Measurements from ENCODE around the gene RBM12. TPM values are rescaled to one million over a fixed set of nuclear protein-coding genes. Genes with fewer than 3 reads are reported as not detected.

RBM12 gene
- total RNA-seq, 1 donor from 2014 or later, result 49.6 TPM

DNA sequence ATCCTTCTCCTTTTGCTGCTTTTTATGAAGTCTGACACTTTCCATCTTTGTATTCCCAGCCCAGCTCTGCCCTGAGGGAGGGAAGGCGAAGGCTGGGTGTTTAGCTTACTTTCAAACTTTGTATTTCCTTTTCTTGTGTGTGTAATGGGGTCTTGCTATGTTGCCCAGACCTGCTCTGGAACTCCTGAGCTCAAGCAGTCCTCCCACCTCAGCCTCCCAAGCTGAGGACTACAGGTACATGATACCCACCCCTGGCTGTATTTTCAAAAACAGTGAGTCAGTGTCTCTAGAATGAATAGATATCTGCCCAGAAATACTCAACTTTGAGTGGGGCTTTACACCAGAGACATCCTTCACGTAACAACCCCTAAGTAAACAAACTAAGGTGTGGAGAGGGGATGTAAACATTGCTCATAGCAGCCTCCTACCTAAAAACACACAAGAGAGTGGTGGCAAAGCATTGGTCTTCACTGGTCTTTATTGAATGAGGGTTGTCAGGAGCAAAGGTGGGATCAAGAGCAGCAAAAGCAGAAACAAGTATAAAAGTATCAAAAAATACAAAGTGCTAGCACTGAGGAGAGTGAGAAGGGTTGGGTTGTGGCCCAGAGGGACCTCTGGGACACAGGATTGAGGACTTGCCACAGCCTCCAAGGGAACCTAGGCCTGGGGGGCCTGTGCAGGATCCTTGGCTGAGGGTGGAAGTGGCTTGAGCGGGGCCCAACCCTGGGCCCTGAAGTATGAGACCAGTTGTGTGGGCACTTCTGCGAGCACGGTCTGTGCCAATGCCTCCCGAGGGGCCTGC is 38.9 kb downstream of the RBM12 start:
- no peak for DNase-seq (ENCODE audit: low spot score)

- no peak for DNase-seq (ENCODE audit: low spot score)
These were observed 43.1 kb downstream of the RBM12 start for GRCh38 chr20:35621560-35621946.

DNA sequence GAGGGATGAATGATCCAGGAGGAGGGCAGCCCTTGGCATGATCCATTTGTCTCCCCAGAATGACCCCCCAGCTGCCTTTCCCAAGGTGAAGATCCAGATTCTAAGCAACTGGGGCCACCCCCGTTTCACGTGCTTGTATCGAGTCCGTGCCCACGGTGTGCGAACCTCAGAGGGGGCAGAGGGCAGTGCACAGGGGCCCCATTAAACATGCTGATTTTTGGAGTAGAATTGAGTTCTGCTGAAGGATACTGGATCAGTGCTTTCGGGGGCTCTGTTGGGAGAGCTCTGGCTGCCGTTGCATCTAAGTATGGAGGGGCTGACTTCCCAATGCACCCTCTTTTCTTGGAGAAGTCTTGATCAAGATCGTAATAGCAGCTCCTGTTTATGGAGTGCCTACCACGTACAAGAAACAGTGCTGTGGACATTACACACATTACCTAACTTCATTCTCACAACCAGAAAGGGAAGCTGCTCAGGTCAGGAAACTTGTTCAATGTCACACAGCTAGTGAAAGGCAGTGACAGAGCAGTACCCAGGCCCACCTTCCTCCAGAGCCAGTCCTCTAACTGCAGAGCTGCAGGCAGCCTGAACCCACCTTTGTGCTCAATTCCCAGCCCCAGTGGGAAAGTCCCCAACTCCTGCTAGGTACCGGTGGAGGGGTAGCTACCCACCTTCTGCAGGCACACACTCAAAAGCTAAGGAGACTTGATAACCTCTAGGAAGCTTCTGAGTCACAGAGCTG is 43.7 kb downstream of the RBM12 start:
- no peak for DNase-seq (ENCODE audit: low spot score)

DNA sequence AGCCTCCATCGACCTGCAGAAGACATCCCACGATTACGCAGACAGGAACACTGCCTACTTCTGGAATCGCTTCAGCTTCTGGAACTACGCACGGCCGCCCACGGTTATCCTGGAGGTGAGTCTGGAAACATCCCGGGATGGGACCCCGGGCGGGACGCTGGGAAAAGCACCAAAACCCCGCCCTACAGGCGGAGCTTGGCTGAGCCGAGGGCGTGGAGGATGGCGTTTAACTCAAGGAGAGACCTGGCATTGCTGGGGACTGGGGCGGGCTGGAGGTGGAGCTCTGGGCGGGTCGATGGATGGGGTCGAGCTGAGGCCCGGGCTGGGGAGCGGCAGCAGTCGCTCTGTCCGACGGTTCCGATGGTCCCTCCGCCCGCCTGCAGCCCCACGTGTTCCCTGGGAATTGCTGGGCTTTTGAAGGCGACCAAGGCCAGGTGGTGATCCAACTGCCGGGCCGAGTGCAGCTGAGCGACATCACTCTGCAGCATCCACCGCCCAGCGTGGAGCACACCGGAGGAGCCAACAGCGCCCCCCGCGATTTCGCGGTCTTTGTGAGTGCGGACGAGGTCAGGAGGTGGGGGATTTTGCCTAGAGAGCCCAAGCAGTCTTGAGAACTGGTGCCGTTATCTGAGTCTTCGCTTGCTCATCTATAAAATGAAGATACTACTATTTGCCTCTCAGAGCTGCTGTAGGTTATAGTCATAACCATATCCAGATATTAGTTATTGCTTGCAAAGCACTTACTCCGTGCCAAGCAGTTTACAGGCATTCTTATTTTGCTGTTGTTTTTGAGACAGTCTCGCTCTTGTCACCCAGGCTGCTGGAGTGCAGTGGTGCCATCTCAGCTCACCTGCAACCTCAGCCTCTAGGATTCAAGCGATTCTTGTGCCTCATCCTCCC is 45.3 kb downstream of the RBM12 start:
- peak; percentile 87 for DNase-seq (ENCODE audit: low spot score)

DNA sequence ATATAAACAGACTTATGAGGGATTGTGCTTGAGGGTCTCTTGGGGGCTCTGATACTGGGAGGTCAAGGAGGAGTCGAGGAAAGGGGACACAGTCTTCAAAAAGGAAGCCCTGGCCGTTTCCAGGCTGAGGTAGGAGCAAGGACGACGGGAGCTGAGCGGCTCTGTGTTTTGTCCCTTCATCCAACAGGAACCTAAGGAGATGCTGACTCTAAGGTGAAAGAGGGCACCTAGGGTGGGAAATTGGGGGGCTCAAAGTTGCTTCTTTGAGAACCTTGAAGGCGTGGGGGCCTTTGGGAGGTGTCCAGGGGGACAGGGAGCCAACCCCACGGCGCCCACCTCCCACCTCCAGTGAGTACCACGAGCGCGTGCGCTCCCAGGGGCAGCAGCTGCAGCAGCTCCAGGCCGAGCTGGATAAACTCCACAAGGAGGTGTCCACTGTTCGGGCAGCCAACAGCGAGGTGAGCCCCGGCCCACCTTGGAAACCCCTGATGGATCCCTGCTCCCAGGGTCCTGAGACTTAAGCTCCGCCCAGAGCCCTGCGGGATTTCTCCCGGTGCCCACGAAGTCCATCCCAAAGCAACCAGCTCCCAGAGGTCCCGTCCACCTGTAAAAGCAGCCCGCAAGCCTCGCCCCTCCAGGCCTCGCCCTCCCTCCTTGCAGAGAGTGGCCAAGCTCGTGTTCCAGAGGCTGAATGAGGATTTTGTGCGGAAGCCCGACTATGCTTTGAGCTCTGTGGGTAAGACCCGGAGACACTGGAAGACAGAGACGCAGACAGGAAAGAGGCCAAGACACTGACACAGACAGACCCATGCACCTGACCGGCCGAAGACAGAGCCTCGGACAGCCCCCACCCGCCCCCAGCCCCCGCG is 46.2 kb downstream of the RBM12 start:
- DNase-seq (ENCODE audit: low spot score), result peak; percentile 39

GRCh38 chr20:35617397-35618262 is 47.1 kb downstream of the RBM12 start:
- peak; percentile 79 for DNase-seq (ENCODE audit: low spot score)

DNA sequence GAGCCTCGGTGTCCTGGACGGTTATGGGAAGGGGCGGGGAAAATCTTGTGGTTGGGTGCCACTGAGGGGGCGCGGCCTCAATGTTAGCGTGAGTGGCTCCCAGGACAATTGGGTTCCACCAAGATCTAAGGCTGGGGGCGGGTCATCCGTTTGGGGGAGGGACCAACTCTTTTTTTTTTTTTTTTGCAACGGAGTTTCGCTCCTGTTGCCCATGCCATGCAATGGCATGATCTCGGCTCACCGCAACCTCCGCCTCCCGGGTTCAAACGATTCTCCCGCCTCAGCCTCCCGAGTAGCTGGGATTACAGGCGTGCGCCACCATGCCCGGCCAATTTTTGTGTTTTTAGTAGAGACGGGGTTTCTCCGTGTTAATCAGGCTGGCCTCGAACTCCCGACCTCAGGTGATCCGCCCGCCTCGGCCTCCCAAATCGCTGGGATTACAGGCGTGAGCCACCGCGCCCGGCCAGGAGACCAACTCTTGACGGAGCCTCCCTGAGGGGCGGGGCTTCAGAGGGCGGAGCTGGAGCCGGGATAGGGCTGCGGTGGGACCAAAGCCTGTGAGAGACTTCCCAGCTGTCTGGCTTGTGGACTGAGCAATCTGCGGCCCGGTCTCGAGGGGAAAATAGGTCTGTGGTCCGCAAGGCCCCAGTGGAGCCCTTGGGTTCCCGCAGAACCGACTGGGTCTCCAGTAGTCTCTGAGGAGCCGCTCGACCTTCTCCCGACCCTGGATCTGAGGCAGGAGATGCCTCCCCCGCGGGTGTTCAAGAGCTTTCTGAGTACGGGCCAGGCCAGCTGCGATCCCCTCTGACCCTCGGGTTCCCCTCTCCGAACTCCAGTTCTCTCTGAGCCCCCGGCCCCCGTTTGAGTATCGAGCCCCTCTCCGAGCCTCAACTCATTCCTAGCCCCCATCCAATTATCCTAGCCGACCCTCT is 48.0 kb downstream of the RBM12 start:
- DNase-seq (ENCODE audit: low spot score), result peak; percentile 86

DNA sequence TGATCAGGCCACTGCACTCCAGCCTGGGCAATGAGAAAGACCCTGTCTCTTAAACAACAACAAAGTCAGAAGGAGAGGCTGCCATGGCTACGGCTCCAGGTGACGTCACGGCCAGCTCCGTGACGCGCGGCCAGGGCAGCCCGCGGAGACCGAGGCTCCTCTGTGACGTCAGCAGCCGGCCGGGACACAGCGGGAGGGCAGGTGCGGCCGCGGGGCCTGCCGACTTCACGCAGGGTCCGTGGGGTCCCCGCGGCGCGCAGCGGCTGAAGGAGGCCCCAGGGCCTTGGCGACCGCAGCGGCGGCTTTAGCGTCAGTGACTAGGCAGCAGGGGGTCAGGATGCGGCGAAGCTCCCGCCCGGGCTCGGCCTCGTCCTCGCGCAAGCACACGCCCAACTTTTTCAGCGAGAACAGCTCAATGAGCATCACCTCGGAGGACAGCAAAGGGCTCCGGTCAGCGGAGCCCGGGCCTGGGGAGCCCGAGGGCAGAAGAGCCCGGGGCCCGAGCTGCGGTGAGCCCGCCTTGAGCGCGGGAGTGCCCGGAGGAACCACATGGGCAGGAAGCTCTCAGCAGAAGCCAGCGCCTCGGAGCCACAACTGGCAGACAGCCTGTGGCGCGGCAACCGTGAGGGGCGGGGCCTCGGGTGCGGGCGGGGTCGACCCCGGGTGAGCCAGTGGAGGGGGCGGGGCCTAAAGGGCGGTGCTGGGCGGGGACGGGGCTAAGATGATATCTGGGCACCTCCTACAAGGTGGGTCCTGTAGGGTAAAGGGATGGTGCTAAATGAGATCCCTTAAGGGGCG is 48.8 kb downstream of the RBM12 start, which contains the start of gene SPAG4:
SPAG4 (plus strand) TSS at position 163 of the 798 bp plus-strand sequence; CDS start at position 338, 175 bp downstream.
- DNase-seq (ENCODE audit: low spot score), result peak; percentile 97

- DNase-seq (ENCODE audit: low spot score), result no peak
These were observed 53.2 kb downstream of the RBM12 start for GRCh38 chr20:35611482-35611881.

DNA sequence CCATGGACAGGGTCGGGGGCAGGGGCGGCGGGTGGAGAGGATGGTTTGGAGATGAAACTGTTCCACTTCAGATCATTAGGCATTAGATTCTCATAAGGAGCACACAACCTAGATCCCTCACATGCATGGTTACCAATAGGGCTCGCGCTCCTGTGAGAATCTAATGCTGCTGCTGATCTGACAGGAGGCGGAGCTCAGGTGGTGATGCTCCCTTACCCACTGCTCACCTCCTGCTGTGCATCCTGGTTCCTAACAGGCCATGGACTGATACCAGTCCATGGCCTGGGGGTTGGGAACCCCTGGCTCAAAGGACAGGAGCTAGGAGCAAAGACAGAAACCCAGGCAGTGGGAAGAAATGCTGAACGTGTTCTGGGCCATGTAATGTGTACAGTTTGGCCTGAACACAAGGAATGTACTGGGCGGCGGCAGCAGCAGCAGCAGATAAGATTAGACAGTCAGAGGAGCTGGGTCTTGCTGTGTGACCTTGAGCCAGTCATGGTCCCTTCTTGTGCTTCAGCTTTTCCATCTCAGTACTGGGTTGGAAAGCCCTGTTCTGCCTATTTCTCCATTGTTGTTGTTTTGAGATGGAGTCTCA is 53.8 kb downstream of the RBM12 start:
- DNase-seq (ENCODE audit: low spot score), result no peak

DNA sequence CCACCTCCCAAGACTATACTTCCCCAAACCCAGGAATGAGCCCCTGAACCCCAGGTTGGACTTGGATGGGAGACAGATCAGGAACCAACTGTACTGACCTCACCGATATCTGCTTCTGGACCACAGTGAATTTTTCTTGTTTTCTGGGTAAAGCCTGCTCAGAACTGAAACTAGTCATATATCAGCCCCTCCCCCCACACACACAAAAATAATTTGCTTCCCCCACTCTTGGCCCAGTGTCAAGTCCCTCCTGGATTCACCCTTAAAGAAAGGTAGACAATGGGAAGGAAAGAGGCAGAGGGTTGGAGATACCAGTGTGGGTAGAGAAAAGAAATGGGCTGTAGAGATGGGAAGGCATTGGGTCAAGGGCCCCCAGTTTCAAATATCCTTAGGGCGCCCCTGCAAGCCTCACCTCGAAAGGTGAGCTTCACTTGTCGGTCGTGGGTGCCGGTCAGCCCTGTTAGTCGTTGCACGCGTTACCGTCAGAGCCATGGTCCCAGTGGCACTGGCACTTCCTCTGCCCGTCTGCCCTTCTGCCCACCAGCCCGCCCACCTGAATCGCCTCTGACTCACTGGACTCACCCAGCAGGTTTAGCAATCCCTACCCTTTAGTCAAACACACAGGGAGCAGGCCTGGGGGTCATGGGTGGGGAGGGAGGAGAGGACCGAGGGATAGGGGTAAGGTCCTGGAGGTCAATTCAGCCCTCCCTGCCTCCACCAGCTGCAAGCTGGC is 57.5 kb downstream of the RBM12 start:
- no peak for DNase-seq (ENCODE audit: low spot score)

GRCh38 chr20:35606127-35606526 is 58.6 kb downstream of the RBM12 start:
- no peak for DNase-seq (ENCODE audit: low spot score)

- DNase-seq (ENCODE audit: low spot score), result no peak
These were observed 60.3 kb downstream of the RBM12 start for GRCh38 chr20:35604449-35604747.

DNA sequence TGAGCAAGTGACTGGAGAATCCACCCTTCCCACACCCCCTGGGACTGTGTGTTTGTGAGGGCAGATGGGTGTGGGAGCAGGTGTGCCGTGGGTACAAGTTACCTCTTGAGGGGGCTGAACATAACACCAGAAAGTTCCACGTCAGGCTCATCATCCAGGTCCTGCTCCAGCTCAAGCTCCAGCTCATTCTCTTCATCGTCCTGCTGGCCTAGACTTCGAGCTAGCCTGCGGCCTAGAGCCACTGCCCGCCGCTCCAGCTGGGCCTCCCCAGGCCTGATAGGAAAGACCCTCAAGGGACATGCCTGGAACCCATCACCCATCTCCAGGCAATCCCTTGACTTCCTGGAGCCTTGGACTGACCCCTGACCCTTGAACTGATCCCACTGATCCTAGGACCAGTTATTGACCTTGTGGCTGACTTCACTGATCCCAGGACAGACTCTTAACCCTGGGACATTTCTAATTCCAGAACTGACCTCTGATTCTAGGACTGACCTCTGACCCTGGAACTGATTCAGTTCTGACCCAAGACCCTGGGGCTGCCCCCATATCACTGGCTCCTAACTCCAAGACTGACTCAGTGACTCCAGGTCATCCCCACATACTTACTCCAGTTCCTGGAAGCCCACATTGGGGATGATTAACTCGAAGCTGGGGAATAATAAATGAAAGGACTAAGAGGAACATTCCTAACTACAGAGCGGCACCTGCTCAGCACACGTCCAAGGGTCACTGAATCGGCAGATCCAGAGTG is 60.8 kb downstream of the RBM12 start:
- DNase-seq (ENCODE audit: low spot score), result no peak

GRCh38 chr20:35602851-35603495 is 61.7 kb downstream of the RBM12 start:
- no peak for DNase-seq (ENCODE audit: low spot score)

GRCh38 chr20:35601990-35602389 is 62.7 kb downstream of the RBM12 start:
- DNase-seq (ENCODE audit: low spot score), result no peak
